Right lobe of liver (tissue), 6 donors: ENCODE data around the gene FHIP2A. TPM values are rescaled to one million over a fixed set of nuclear protein-coding genes. Genes with fewer than 3 reads are reported as not detected.
"Not testable (repeated sequence)": the region's sequence is repeated elsewhere in the genome, so short reads cannot be mapped to it uniquely, and the experiment has no call there.

Experiments
- ATAC-seq, 4 donors: fragments of 200-7000 bp; cut with Tn5 transposase; one replicate each; pipeline ENCODE4 v1.9.1; 2020; ENCODE audit warnings: mild to moderate bottlenecking in 4 of 4, moderate library complexity in 4 of 4
- DNase-seq, 3 donors: peaks; one replicate each; pipeline ENCODE4 v3.0.0-alpha.2; 2020
- H3K27ac ChIP-seq, 3 donors: fragments of 200-600 bp; one replicate each; pipeline ENCODE4 v1.8.0; 2022
- H3K27me3 ChIP-seq, 2 donors: fragments of 200-600 bp; one replicate each; pipeline ENCODE4 v1.8.0; 2022
- H3K36me3 ChIP-seq, 4 donors: fragments of 200-600 bp; sonication (generic) in 1 of 4; one replicate each; pipeline versions ENCODE4 v1.5.1 to v1.8.0; 2017 to 2022; ENCODE audit warnings: control low read depth in 1 of 4
- H3K4me1 ChIP-seq, 4 donors: fragments of 200-600 bp; sonication (generic) in 1 of 4; one replicate each; pipeline versions ENCODE4 v1.5.1 to v1.8.0; 2017 to 2022; ENCODE audit warnings: control low read depth in 1 of 4
- H3K4me3 ChIP-seq, 3 donors: fragments of 200-600 bp; one replicate each; pipeline ENCODE4 v1.8.0; 2022
- H3K9me3 ChIP-seq, 4 donors: fragments of 200-600 bp; sonication (generic) in 1 of 4; one replicate each; pipeline versions ENCODE4 v1.5.1 to v1.8.0; 2017 to 2022; ENCODE audit warnings: control low read depth in 1 of 4
- POLR2A ChIP-seq: fragments of 450-650 bp; IDR thresholded peaks from one replicate; pipeline ENCODE4 v1.6.1; 2017; ENCODE audit warnings: antibody characterized with exemption, mild to moderate bottlenecking
- WGBS: methylation state at CpG from one replicate; pipeline ENCODE4 v1.1.6; 2018; ENCODE audit warnings: low coverage, low lambda C conversion rate; ENCODE audit not compliant: insufficient coverage; ENCODE audit errors: missing lambda C conversion rate; 5-methylcytosine and 5-hydroxymethylcytosine counted together
- intact Hi-C, 2 donors: fragments of 100-400 bp; cut with DNase I; formaldehyde crosslinking; loops; one replicate each; pipeline versions ENCODE4 v1.11.2 to v1.14.1; 2022
- long read RNA-seq: library from polyadenylated mRNA; unstranded; transcript quantifications from one replicate; pipeline ENCODE4 v2.0.0, GENCODE V29; 2019
- total RNA-seq, 6 experiments: library from RNA; depleted of rRNA in 2 of 6; stranded (reverse); fragments of >200 nt in 2 of 6; fragmentation: NEBNext Ultra II Directional in 3 of 6; extraction: Animal tissue kit (Norgen Biotek cat#: 25700) in 3 of 6; gene quantifications; one replicate each; pipeline versions ENCODE4 v1.1.0 to v1.2.4, GENCODE V29; 2016 to 2023
- TF ChIP-seq, protein P1 (sequence below), 4 donors: fragments of 200-600 bp in 3 of 4; fragments of 450-650 bp in 1 of 4; IDR thresholded peaks; one replicate each; pipeline versions ENCODE4 v1.5.1 to v1.8.0; 2016 to 2022; ENCODE audit warnings: antibody characterized with exemption in 4 of 4, mild to moderate bottlenecking in 2 of 4
- donor health status: DM: no; HTN: yes; CAD: no.
- donor health status: DM: no; HTN: no; CAD: no.
- donor health status: DM: no; HTN: no; CAD: no.
- donor health status: DM: no; HTN: yes; CAD: no.
- donor health status: DM: no; HTN: yes; CAD: no.

Gene FHIP2A, protein sequence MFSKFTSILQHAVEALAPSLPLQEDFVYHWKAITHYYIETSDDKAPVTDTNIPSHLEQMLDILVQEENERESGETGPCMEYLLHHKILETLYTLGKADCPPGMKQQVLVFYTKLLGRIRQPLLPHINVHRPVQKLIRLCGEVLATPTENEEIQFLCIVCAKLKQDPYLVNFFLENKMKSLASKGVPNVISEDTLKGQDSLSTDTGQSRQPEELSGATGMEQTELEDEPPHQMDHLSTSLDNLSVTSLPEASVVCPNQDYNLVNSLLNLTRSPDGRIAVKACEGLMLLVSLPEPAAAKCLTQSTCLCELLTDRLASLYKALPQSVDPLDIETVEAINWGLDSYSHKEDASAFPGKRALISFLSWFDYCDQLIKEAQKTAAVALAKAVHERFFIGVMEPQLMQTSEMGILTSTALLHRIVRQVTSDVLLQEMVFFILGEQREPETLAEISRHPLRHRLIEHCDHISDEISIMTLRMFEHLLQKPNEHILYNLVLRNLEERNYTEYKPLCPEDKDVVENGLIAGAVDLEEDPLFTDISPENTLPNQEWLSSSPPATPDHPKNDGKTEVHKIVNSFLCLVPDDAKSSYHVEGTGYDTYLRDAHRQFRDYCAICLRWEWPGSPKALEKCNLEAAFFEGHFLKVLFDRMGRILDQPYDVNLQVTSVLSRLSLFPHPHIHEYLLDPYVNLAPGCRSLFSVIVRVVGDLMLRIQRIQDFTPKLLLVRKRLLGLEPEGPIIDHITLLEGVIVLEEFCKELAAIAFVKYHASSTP
- 10 to 100 TPM; 17.4 to 22.8 (median 21.7) TPM for total RNA-seq
- long read RNA-seq = 0 reads

DNA sequence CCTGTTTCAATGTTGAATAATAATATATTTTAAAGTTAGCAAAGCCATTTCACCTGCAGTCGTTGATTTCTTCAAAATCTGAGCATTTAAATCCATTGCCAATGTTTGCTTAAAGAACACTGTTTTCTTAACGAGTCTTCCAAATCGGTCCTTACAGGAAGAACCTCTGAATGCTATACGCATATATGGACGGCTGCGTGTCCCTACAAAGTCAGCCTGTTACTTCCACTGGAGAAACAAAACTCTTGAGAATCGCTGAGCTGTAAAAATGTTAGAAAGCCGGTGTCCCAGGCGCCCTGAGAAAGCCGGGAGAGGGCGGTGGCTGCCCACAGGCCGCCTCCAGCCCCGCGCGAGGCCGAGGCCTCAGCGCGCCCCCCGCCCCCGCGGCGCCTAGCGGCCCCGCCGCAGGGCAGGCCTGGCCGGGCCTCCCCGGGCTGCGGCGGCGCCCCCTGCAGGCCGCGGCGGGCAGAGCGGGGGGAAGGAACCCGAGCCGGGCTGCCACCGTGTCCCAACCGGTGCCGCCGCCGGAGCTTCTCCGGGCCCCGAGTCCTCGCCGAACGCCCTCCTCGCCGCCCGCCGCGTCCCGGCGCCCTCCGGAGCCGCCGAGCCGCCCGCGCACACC lies at the start of gene FHIP2A:
FHIP2A (plus strand) TSS at position 488 of the 622 bp plus-strand sequence. CDS start 299 bp downstream, outside the sequence.
- peak within 1 kb of the TSS; percentile 93 to 98 (median 98) for H3K27ac ChIP-seq
- 2% methylated on average over 21 of the region's 59 CpGs for WGBS
- peaks cover 0 to 46% (median 17%) of the 10 kb centered on the region in 4 donors for H3K4me1 ChIP-seq
- ATAC-seq = peak; percentile 85 to 95 (median 88)
- H3K27me3 ChIP-seq = no peaks in the 10 kb centered on the region
- TF ChIP-seq, protein P1, sequence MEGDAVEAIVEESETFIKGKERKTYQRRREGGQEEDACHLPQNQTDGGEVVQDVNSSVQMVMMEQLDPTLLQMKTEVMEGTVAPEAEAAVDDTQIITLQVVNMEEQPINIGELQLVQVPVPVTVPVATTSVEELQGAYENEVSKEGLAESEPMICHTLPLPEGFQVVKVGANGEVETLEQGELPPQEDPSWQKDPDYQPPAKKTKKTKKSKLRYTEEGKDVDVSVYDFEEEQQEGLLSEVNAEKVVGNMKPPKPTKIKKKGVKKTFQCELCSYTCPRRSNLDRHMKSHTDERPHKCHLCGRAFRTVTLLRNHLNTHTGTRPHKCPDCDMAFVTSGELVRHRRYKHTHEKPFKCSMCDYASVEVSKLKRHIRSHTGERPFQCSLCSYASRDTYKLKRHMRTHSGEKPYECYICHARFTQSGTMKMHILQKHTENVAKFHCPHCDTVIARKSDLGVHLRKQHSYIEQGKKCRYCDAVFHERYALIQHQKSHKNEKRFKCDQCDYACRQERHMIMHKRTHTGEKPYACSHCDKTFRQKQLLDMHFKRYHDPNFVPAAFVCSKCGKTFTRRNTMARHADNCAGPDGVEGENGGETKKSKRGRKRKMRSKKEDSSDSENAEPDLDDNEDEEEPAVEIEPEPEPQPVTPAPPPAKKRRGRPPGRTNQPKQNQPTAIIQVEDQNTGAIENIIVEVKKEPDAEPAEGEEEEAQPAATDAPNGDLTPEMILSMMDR (IDR thresholded peaks at IDR 0.05) = peak; percentile 49 to 98 (median 72)
- TF ChIP-seq POLR2A = peak; percentile 75
- intact Hi-C loops = no loop called here
- peak within 1 kb of the TSS; percentile 49 to 85 (median 82) for H3K4me3 ChIP-seq
- H3K9me3 ChIP-seq = no peaks in the 10 kb centered on the region
- peak; percentile 83 to 84 (median 83) for DNase-seq
- no peaks in the 10 kb centered on the region for H3K36me3 ChIP-seq

DNA sequence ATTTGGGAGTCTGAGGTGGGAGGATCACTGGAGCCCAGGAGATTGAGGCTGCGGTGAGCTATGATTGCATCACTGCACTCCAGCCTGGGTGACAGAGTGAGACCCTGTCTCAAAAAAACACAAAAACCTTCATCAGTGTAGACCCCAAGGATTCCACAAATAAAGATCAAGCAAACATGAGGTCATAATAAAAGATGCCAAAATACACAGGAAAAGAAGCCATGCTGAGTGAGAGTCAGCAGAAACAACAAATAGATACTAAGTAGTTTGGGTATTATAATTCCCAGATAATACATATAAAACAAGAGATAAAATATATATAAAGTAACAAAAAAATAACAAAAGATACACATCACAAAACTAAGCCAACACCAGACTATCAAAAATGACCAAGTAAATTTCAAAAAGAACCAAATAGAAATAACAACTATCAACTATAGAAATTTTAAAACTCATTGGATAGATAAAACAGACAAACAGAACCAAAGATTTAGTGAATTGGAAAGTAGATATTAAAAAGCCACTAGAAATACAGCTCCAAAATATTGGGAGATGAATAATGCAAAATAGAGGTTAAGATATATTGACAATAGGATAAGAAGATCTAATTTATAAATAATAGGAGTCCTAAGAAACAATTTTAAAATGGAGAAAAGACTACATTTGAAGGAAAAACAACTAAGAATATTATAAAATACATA lies 48.9 kb upstream of the FHIP2A start:
- intact Hi-C loops = no loop called here
- WGBS = 100% methylated on average over 1 of the region's 1 CpG
- Histone ChIP-seq H3K9me3 (no peaks in the 10 kb centered on the region), H3K27me3 (no peaks in the 10 kb centered on the region), H3K4me1 (no peaks in the 10 kb centered on the region), H3K27ac (no peak overlapping the region), H3K4me3 (no peak overlapping the region), H3K36me3 (no peaks in the 10 kb centered on the region)
- DNase-seq (no peak), ATAC-seq (peak in 1 of 4 donors; percentile 37)
- TF ChIP-seq, protein P1 (IDR thresholded peaks at IDR 0.05) = no peak
- TF ChIP-seq POLR2A = no peak

DNA sequence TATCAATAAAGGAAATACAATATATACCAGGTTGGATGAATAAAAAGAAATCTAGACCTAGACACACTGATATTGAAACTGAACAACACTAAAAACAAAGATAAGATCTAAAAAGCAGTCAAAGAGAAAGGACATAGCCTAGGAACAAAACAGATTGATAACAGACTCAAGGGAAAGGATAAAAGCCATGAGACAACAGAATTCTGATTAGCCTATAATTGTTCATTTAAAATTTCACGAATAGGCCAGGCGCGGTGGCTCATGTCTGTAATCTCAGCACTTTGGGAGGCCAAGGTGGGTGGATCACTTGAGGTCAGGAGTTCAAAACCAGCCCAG lies 48.4 kb upstream of the FHIP2A start:
- Histone ChIP-seq H3K27ac (no peak overlapping the region), H3K4me1 (no peaks in the 10 kb centered on the region), H3K36me3 (no peaks in the 10 kb centered on the region), H3K27me3 (no peaks in the 10 kb centered on the region), H3K9me3 (no peaks in the 10 kb centered on the region), H3K4me3 (no peak overlapping the region)
- DNase-seq = no peak
- no peak for TF ChIP-seq POLR2A
- TF ChIP-seq, protein P1 (IDR thresholded peaks at IDR 0.05) = no peak
- ATAC-seq = no peak
- intact Hi-C loops = no loop called here
- WGBS = 44% methylated on average over 3 of the region's 3 CpGs

DNA sequence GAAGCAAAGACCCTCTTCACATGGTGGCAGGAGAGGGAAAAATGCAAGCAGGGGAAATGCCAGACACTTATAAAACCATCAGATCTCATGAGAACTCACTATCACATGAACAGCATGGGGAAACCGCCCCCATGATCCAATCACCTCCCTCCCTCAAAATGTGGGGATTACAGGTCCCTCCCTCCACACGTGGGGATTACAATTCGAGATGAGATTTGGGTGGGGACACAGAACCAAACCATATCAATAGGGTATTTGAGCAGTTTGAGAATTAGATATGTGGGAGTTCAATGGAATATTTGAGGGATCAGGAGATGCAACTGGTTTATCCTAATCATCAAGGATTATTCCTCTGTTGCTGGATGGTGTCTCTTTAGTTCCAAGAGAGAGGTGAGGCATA lies 46.5 kb upstream of the FHIP2A start:
- DNase-seq, H3K27me3 ChIP-seq, H3K4me1 ChIP-seq, ATAC-seq, H3K36me3 ChIP-seq, H3K4me3 ChIP-seq, H3K9me3 ChIP-seq, H3K27ac ChIP-seq, intact Hi-C loops: not testable (repeated sequence)
- no CpG with 5 or more reads among the region's 3 CpGs for WGBS
